Measurements from ENCODE around the gene FOXRED1. TPM values are rescaled to one million over a fixed set of nuclear protein-coding genes. Genes with fewer than 3 reads are reported as not detected.

FOXRED1 gene
- total RNA-seq, 1 experiment from 2014 or later = 67.5 TPM

DNA sequence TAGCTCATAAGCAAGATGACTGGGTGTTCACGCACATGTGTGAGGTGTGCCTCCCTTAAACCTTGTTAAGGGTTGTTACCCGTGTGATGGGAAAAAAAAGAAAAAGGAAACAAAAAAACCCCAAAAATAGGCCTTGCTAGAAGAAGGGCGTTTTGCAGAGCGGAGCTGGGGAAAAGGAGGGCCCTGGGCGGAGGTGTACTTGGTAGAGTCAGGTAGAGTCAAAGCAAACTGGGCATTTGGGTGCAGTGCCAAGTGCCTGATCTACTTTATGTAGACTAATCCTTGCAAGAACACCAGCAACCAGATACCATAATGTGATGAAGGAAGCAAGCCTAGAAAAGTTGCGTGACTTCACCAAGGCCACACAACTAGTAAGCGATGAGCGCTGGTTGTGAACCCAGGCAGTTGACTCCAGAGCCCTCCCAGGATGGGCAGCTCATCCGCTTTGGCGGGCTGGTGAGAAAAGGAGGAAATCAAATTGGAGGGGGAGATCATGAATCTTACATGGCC lies 12.8 kb downstream of the FOXRED1 start:
- Histone ChIP-seq H4K8ac (replicated peaks; ENCODE audit: insufficient read length, low read depth, low read length) (no peak overlapping the region), H3T11ph (ENCODE audit: low read length) (no peak overlapping the region), H2BK15ac (ENCODE audit: low read depth, low read length) (no peak overlapping the region), H2BK20ac (ENCODE audit: low read depth, low read length, poor library complexity, severe bottlenecking) (no peak overlapping the region), H2AFZ (ENCODE audit: low read length) (no peak overlapping the region), H4K91ac (ENCODE audit: insufficient read length, low read depth, low read length) (no peak overlapping the region), H3K4ac (ENCODE audit: low read depth, low read length) (no peak overlapping the region), H3K4me1 (ENCODE audit: insufficient read depth, low read length) (peaks cover 4% of the 10 kb centered on the region; the same call in 1 of the 2 replicates), H2AK5ac (ENCODE audit: insufficient read length, low read length) (no peak overlapping the region), H3K9ac (ENCODE audit: extremely low read depth, insufficient read length, low read length) (no peak overlapping the region), H3K23ac (ENCODE audit: insufficient read length, low read depth, low read length) (no peak overlapping the region), H3K18ac (ENCODE audit: insufficient read length, low read depth, low read length) (no peak overlapping the region), H3K79me2 (ENCODE audit: insufficient read depth, low read length) (no peaks in the 10 kb centered on the region), H3K23me2 (ENCODE audit: insufficient read length, low read depth, low read length, poor library complexity, severe bottlenecking) (peaks cover 13% of the 10 kb centered on the region), H3K56ac (ENCODE audit: insufficient read length, low read depth, low read length) (no peak overlapping the region), H3K9me3 (ENCODE audit: control insufficient read depth, low read depth, low read length) (no peaks in the 10 kb centered on the region), H4K5ac (ENCODE audit: insufficient read length, low read depth, low read length) (no peak overlapping the region), H3K27me3 (ENCODE audit: insufficient read depth, low read length) (peaks cover 2% of the 10 kb centered on the region; the same call in 1 of the 2 replicates), H3K4me2 (ENCODE audit: insufficient read depth, insufficient read length, low read length) (peak overlapping the region; percentile 98), H2BK12ac (ENCODE audit: insufficient read length, low read depth, low read length) (no peak overlapping the region), H3K27ac (ENCODE audit: insufficient read length, low read depth, low read length) (no peak overlapping the region), H4K20me1 (ENCODE audit: control insufficient read depth, insufficient read depth, insufficient read length) (no peaks in the 10 kb centered on the region), H2BK120ac (ENCODE audit: low read depth, low read length, poor library complexity, severe bottlenecking) (no peak overlapping the region), H3K14ac (ENCODE audit: insufficient read depth, low read length) (no peak overlapping the region), H3K79me1 (ENCODE audit: insufficient read depth, low read depth, low read length, poor library complexity, severe bottlenecking) (no peaks in the 10 kb centered on the region), H2BK5ac (ENCODE audit: insufficient read length, low read length) (no peak overlapping the region)
- Mint-ChIP-seq H3K9me3 (no peaks in the 10 kb centered on the region; a peak in 1 of 5 replicates), H3K27ac (no peak overlapping the region), H3K4me3 (peak overlapping the region; percentile 77 to 86), H3K27me3 (ENCODE audit: low read depth) (peaks cover 14% of the 10 kb centered on the region), H3K36me3 (ENCODE audit: insufficient read depth in 1 of 3, low read depth in 3 of 3) (peaks cover 3 to 21% (median 10%) of the 10 kb centered on the region in 3 experiments; a peak in 6 of 7 replicates), H3K4me1 (peaks cover 14 to 16% of the 10 kb centered on the region in 2 experiments)
- TF ChIP-seq, protein P1, sequence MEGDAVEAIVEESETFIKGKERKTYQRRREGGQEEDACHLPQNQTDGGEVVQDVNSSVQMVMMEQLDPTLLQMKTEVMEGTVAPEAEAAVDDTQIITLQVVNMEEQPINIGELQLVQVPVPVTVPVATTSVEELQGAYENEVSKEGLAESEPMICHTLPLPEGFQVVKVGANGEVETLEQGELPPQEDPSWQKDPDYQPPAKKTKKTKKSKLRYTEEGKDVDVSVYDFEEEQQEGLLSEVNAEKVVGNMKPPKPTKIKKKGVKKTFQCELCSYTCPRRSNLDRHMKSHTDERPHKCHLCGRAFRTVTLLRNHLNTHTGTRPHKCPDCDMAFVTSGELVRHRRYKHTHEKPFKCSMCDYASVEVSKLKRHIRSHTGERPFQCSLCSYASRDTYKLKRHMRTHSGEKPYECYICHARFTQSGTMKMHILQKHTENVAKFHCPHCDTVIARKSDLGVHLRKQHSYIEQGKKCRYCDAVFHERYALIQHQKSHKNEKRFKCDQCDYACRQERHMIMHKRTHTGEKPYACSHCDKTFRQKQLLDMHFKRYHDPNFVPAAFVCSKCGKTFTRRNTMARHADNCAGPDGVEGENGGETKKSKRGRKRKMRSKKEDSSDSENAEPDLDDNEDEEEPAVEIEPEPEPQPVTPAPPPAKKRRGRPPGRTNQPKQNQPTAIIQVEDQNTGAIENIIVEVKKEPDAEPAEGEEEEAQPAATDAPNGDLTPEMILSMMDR (conservative IDR thresholded peaks at IDR 0.05) = no peak
- WGBS (ENCODE audit: extremely low coverage, insufficient read length, low lambda C conversion rate) = no CpG with 5 or more reads among the region's 10 CpGs
- DNase-seq = no peak
